Spleen (tissue), 11 donors: Measurements from ENCODE around the gene HEATR5B. TPM values are rescaled to one million over a fixed set of nuclear protein-coding genes. Genes with fewer than 3 reads are reported as not detected.

Source experiments
- DNase-seq: peaks from one replicate; pipeline ENCODE4 v3.0.0-alpha.2; 2020
- H3K27ac ChIP-seq, 8 donors: fragments of 200-600 bp; sonication (generic) in 7 of 8; 1 replicate in 4 of 8; 2 replicates in 4 of 8; pipeline versions ENCODE4 v1.5.0 to v1.8.0; 2016 to 2021; ENCODE audit warnings: inconsistent platforms in 4 of 8, mild to moderate bottlenecking in 4 of 8, moderate library complexity in 1 of 8
- H3K27me3 ChIP-seq, 7 donors: fragments of 200-600 bp; sonication (generic) in 6 of 7; replicated peaks in 1 of 7; 1 replicate in 4 of 7; 2 replicates in 3 of 7; pipeline versions ENCODE4 v1.5.0 to v1.8.0; 2016 to 2021; ENCODE audit warnings: inconsistent platforms in 3 of 7, mild to moderate bottlenecking in 1 of 7
- H3K36me3 ChIP-seq, 6 donors: fragments of 200-600 bp; sonication (generic) in 5 of 6; 1 replicate in 4 of 6; 2 replicates in 2 of 6; pipeline versions ENCODE4 v1.5.0 to v1.8.0; 2016 to 2021; ENCODE audit warnings: inconsistent platforms in 2 of 6
- H3K4me1 ChIP-seq, 6 donors: fragments of 200-600 bp; sonication (generic) in 5 of 6; 1 replicate in 3 of 6; 2 replicates in 3 of 6; pipeline versions ENCODE4 v1.5.0 to v1.8.0; 2016 to 2021; ENCODE audit warnings: inconsistent platforms in 3 of 6
- H3K4me3 ChIP-seq, 8 donors: fragments of 200-600 bp; sonication (generic) in 7 of 8; 1 replicate in 4 of 8; 2 replicates in 4 of 8; pipeline versions ENCODE4 v1.5.0 to v1.8.0; 2016 to 2021; ENCODE audit warnings: inconsistent platforms in 4 of 8, mild to moderate bottlenecking in 4 of 8, moderate library complexity in 2 of 8
- H3K9me3 ChIP-seq, 8 donors: fragments of 200-600 bp; sonication (generic) in 7 of 8; 1 replicate in 4 of 8; 2 replicates in 4 of 8; pipeline versions ENCODE4 v1.5.0 to v1.8.0; 2016 to 2021; ENCODE audit warnings: inconsistent platforms in 4 of 8
- CTCF ChIP-seq, 11 experiments: fragments of 200-600 bp in 7 of 11; fragments of 450-650 bp in 4 of 11; sonication (generic) in 4 of 11; IDR thresholded peaks in 8 of 11; conservative IDR thresholded peaks in 3 of 11; 1 replicate in 7 of 11; 2 replicates in 4 of 11; pipeline versions ENCODE4 v1.4.0 to v1.8.0; 2016 to 2021; ENCODE audit warnings: antibody characterized with exemption in 11 of 11, inconsistent platforms in 4 of 11, mild to moderate bottlenecking in 1 of 11
- POLR2A ChIP-seq, 3 donors: fragments of 450-650 bp; IDR thresholded peaks; one replicate each; pipeline ENCODE4 v1.5.1; 2017; ENCODE audit warnings: antibody characterized with exemption in 3 of 3, mild to moderate bottlenecking in 1 of 3
- POLR2AphosphoS5 ChIP-seq, 3 donors: sonication (generic); formaldehyde crosslinking; IDR thresholded peaks; one replicate each; pipeline ENCODE4 v1.5.1; 2017; ENCODE audit warnings: antibody characterized with exemption in 3 of 3
- WGBS, 5 donors: extraction: QIAGEN DNeasy Blood & Tissue Kit in 3 of 5; methylation state at CpG; one replicate each; pipeline versions ENCODE4 v1.1.5 to v1.1.7; 2013 to 2018; 5-methylcytosine and 5-hydroxymethylcytosine counted together
- intact Hi-C: fragments of 100-400 bp; cut with DNase I; formaldehyde crosslinking; loops from one replicate; pipeline ENCODE4 v1.15.0; 2023; ENCODE audit warnings: low total_unique reads
- polyA plus RNA-seq, 3 donors: library from polyadenylated mRNA; stranded (reverse); fragments of 200-250 nt; gene quantifications; one replicate each; pipeline ENCODE4 v1.2.1, GENCODE V29; 2013
- total RNA-seq, 7 donors: library from RNA; depleted of rRNA in 3 of 7; stranded (reverse); fragments of >200 nt in 3 of 7; fragmentation: NEBNext Ultra II Directional in 4 of 7; extraction: Animal tissue kit (Norgen Biotek cat#: 25700) in 4 of 7; gene quantifications; one replicate each; pipeline versions ENCODE4 v1.1.0 to v1.2.1, GENCODE V29; 2016 to 2021
- donor health status: healthy with polysubstance abuse.
- donor health status: DM: no; HTN: no; CAD: no; lungs with moderate emphysema.
- donor health status: DM: no; HTN: no; CAD: no.
- donor health status: Bipolar disorder and iron deficiency.
- donor health status: healthy.
- donor health status: DM: no; HTN: no; CAD: no.
- donor health status: DM: yes; HTN: yes; CAD: no.

Gene HEATR5B
- total and polyA plus RNA-seq, 10 donors, result 5.5 to 58.2 (median 34.3) TPM

- Histone ChIP-seq H3K4me3 (no peak overlapping the region), H3K4me1 (peaks cover 0 to 5% (median 0%) of the 10 kb centered on the region in 6 donors), H3K9me3 (no peaks in the 10 kb centered on the region), H3K36me3 (peaks cover 0 to 100% (median 72%) of the 10 kb centered on the region in 6 donors), H3K27ac (peak overlapping the region in 4 of 8 donors; percentile 1 to 69 (median 46)), H3K27me3 (no peaks in the 10 kb centered on the region)
- 79 to 91% (median 87%) methylated on average over 5 of the region's 5 CpGs for WGBS, 5 donors
- intact Hi-C loops, result no loop called here
- DNase-seq, result no peak
- TF ChIP-seq CTCF (IDR thresholded peaks at IDR 0.05 in 8 of 11, conservative IDR thresholded peaks at IDR 0.05 in 3 of 11) (no peak), POLR2AphosphoS5 (IDR thresholded peaks at IDR 0.05) (peak in 1 of 3 donors; percentile 42)
Measured at GRCh38 chr2:37020212-37020886, 63.8 kb downstream of the HEATR5B start.

GRCh38 chr2:37013315-37013641, 70.9 kb downstream of the HEATR5B start:
- H3K9me3 ChIP-seq, result no peaks in the 10 kb centered on the region
- WGBS, 5 donors, result 63 to 87% (median 73%) methylated on average over 4 of the region's 4 CpGs
- peak overlapping the region in 1 of 8 donors; percentile 49 for H3K4me3 ChIP-seq
- intact Hi-C loops, result no loop called here
- DNase-seq, result no peak
- H3K27ac ChIP-seq, result peak overlapping the region in 5 of 8 donors; percentile 56 to 76 (median 68)
- H3K36me3 ChIP-seq, result peaks cover 0 to 99% (median 42%) of the 10 kb centered on the region in 6 donors
- H3K4me1 ChIP-seq, result peaks cover 5 to 41% (median 33%) of the 10 kb centered on the region in 6 donors
- no peak for TF ChIP-seq POLR2A (IDR thresholded peaks at IDR 0.05)
- no peak for TF ChIP-seq CTCF (IDR thresholded peaks at IDR 0.05 in 8 of 11, conservative IDR thresholded peaks at IDR 0.05 in 3 of 11)
- no peak for TF ChIP-seq POLR2AphosphoS5 (IDR thresholded peaks at IDR 0.05)
- no peaks in the 10 kb centered on the region for H3K27me3 ChIP-seq

GRCh38 chr2:37011130-37011529, 73.0 kb downstream of the HEATR5B start:
- WGBS, 5 donors, result 29 to 46% (median 37%) methylated on average over 5 of the region's 5 CpGs
- Histone ChIP-seq H3K36me3 (peaks cover 0 to 99% (median 46%) of the 10 kb centered on the region in 6 donors), H3K9me3 (no peaks in the 10 kb centered on the region), H3K4me3 (peak overlapping the region in 1 of 8 donors; percentile 4), H3K27me3 (no peaks in the 10 kb centered on the region), H3K4me1 (peaks cover 5 to 41% (median 33%) of the 10 kb centered on the region in 6 donors), H3K27ac (peak overlapping the region in 4 of 8 donors; percentile 20 to 55 (median 36))
- no peak for DNase-seq
- intact Hi-C loops, result no loop called here
- TF ChIP-seq POLR2A (IDR thresholded peaks at IDR 0.05), result no peak
- TF ChIP-seq CTCF (IDR thresholded peaks at IDR 0.05 in 8 of 11, conservative IDR thresholded peaks at IDR 0.05 in 3 of 11), result no peak
- TF ChIP-seq POLR2AphosphoS5 (IDR thresholded peaks at IDR 0.05), result no peak

- Histone ChIP-seq H3K27me3 (no peaks in the 10 kb centered on the region), H3K9me3 (no peaks in the 10 kb centered on the region), H3K27ac (peak overlapping the region in 3 of 8 donors; percentile 5 to 71 (median 14)), H3K4me1 (peaks cover 0 to 18% (median 10%) of the 10 kb centered on the region in 6 donors), H3K36me3 (peaks cover 2 to 99% (median 75%) of the 10 kb centered on the region in 6 donors), H3K4me3 (peak overlapping the region in 1 of 8 donors; percentile 26)
- no peak for DNase-seq
- WGBS, 5 donors, result 23 to 58% (median 53%) methylated on average over 8 of the region's 8 CpGs
- TF ChIP-seq CTCF (IDR thresholded peaks at IDR 0.05 in 8 of 11, conservative IDR thresholded peaks at IDR 0.05 in 3 of 11), result peak in 8 of 11 experiments; percentile 32 to 64 (median 46)
- TF ChIP-seq POLR2AphosphoS5 (IDR thresholded peaks at IDR 0.05), result no peak
- intact Hi-C loops, result no loop called here
Measured at GRCh38 chr2:37005118-37005868, 78.9 kb downstream of the HEATR5B start.
